Left ventricle myocardium inferior (tissue), 1 donor: ENCODE results near the gene THEMIS. TPM values are rescaled to one million over a fixed set of nuclear protein-coding genes. Genes with fewer than 3 reads are reported as not detected.
"Not testable (repeated sequence)": the region's sequence is repeated elsewhere in the genome, so short reads cannot be mapped to it uniquely, and the experiment has no call there.

Source experiments
- DNase-seq: peaks from one replicate; pipeline ENCODE4 v3.0.0-alpha.2; 2020
- H3K27ac ChIP-seq: fragments of 200-600 bp; replicated peaks from 2 replicates; pipeline ENCODE4 v1.8.0; 2021
- H3K27me3 ChIP-seq: fragments of 200-600 bp; 2 replicates; pipeline ENCODE4 v1.8.0; 2021; ENCODE audit warnings: low read depth
- H3K36me3 ChIP-seq: fragments of 200-600 bp; 2 replicates; pipeline ENCODE4 v1.8.0; 2021
- H3K4me1 ChIP-seq: fragments of 200-600 bp; 2 replicates; pipeline ENCODE4 v1.8.0; 2021
- H3K4me3 ChIP-seq: fragments of 200-600 bp; 2 replicates; pipeline ENCODE4 v1.8.0; 2021; ENCODE audit warnings: mild to moderate bottlenecking, moderate library complexity
- H3K9me3 ChIP-seq: fragments of 200-600 bp; replicated peaks from 2 replicates; pipeline ENCODE4 v1.8.0; 2021
- CTCF ChIP-seq: fragments of 200-600 bp; IDR thresholded peaks from 2 replicates; pipeline ENCODE4 v1.8.0; 2021; ENCODE audit warnings: antibody characterized with exemption, mild to moderate bottlenecking, borderline replicate concordance
- intact Hi-C: fragments of 100-400 bp; cut with micrococcal nuclease; formaldehyde crosslinking; loops from one replicate; pipeline ENCODE4 v1.11.0; 2022
- total RNA-seq: library from RNA; stranded (reverse); fragmentation: NEBNext Ultra II Directional; extraction: Animal tissue kit (Norgen Biotek cat#: 25700); gene quantifications from one replicate; pipeline ENCODE4 v1.2.1, GENCODE V29; 2021
- donor health status: DM: no; HTN: yes; CAD: no; lungs with severe emphysema.

The THEMIS gene
- total RNA-seq, 1 donor from 2014 or later, result 0.22 TPM

- intact Hi-C loops, result no loop called here
- no peak overlapping the region for H3K4me3 ChIP-seq
- no peak overlapping the region for H3K27ac ChIP-seq
- no peak for DNase-seq
- TF ChIP-seq CTCF, result no peak
- H3K9me3 ChIP-seq, result no peaks in the 10 kb centered on the region
- peaks cover 4% of the 10 kb centered on the region for H3K4me1 ChIP-seq
- no peaks in the 10 kb centered on the region for H3K36me3 ChIP-seq
- H3K27me3 ChIP-seq, result no peaks in the 10 kb centered on the region
Observed at GRCh38 chr6:127710668-127711067, 190.2 kb downstream of the THEMIS start.

GRCh38 chr6:127706216-127706615 is 194.6 kb downstream of the THEMIS start:
- intact Hi-C loops, result no loop called here
- TF ChIP-seq CTCF, result no peak
- DNase-seq, result no peak
- H3K27me3 ChIP-seq, result no peaks in the 10 kb centered on the region
- peaks cover 4% of the 10 kb centered on the region for H3K4me1 ChIP-seq
- no peak overlapping the region for H3K27ac ChIP-seq
- H3K9me3 ChIP-seq, result no peaks in the 10 kb centered on the region
- no peaks in the 10 kb centered on the region for H3K36me3 ChIP-seq
- H3K4me3 ChIP-seq, result no peak overlapping the region

- intact Hi-C loops, result no loop called here
Observed at GRCh38 chr6:127695108-127695507, 205.8 kb downstream of the THEMIS start.

GRCh38 chr6:127691146-127691545 is 209.7 kb downstream of the THEMIS start:
- no peak overlapping the region for H3K27ac ChIP-seq
- intact Hi-C loops, result no loop called here
- DNase-seq, result no peak

More at GRCh38 chr6:127695108-127695507, 205.8 kb downstream of the THEMIS start:
- H3K4me3 ChIP-seq, result no peak overlapping the region
- no peak overlapping the region for H3K27ac ChIP-seq
- no peak for DNase-seq
- H3K9me3 ChIP-seq, result no peaks in the 10 kb centered on the region
- TF ChIP-seq CTCF, result no peak
- no peaks in the 10 kb centered on the region for H3K4me1 ChIP-seq
- H3K27me3 ChIP-seq, result no peaks in the 10 kb centered on the region
- no peaks in the 10 kb centered on the region for H3K36me3 ChIP-seq

GRCh38 chr6:127690588-127690987 is 210.3 kb downstream of the THEMIS start:
- intact Hi-C loops, result no loop called here
- no peak for DNase-seq
- no peak for TF ChIP-seq CTCF
- H3K4me1 ChIP-seq, result no peaks in the 10 kb centered on the region
- peaks cover 8% of the 10 kb centered on the region for H3K9me3 ChIP-seq
- H3K4me3 ChIP-seq, result no peak overlapping the region
- H3K36me3 ChIP-seq, result no peaks in the 10 kb centered on the region
- no peak overlapping the region for H3K27ac ChIP-seq
- H3K27me3 ChIP-seq, result no peaks in the 10 kb centered on the region

More at GRCh38 chr6:127691146-127691545, 209.7 kb downstream of the THEMIS start:
- no peak for TF ChIP-seq CTCF
- H3K4me3 ChIP-seq, result no peak overlapping the region
- no peaks in the 10 kb centered on the region for H3K4me1 ChIP-seq
- no peaks in the 10 kb centered on the region for H3K36me3 ChIP-seq
- H3K27me3 ChIP-seq, result no peaks in the 10 kb centered on the region
- peaks cover 8% of the 10 kb centered on the region for H3K9me3 ChIP-seq

- intact Hi-C loops, result no loop called here
- Histone ChIP-seq H3K4me1 (no peaks in the 10 kb centered on the region), H3K36me3 (no peaks in the 10 kb centered on the region), H3K27me3 (no peaks in the 10 kb centered on the region), H3K4me3 (no peak overlapping the region), H3K27ac (no peak overlapping the region), H3K9me3 (peaks cover 8% of the 10 kb centered on the region)
- no peak for DNase-seq
- TF ChIP-seq CTCF, result peak; percentile 40
Observed at GRCh38 chr6:127690092-127690491, 210.8 kb downstream of the THEMIS start.

GRCh38 chr6:127687490-127687889 is 213.4 kb downstream of the THEMIS start:
- H3K9me3 ChIP-seq, H3K27me3 ChIP-seq, H3K27ac ChIP-seq, H3K36me3 ChIP-seq, DNase-seq, H3K4me3 ChIP-seq, intact Hi-C loops, H3K4me1 ChIP-seq: not testable (repeated sequence)
